Keratinocyte (primary cell): ENCODE results near the gene AKAP8L. TPM values are rescaled to one million over a fixed set of nuclear protein-coding genes. Genes with fewer than 3 reads are reported as not detected.

Source experiments
- DNase-seq: peaks from one replicate; pipeline ENCODE4 v3.0.0-alpha.2; 2011; ENCODE audit warnings: low read depth, missing footprints, low spot score
- FAIRE-seq: peaks from 2 replicates; lab custom pipeline; 2011; peaks lifted over from hg19 to GRCh38; lab: Jason Lieb, UNC
- H2AFZ ChIP-seq: 2 replicates; pipeline ENCODE4 v1.6.0; 2012; ENCODE audit warnings: low read length, control low read depth, inconsistent platforms; ENCODE audit not compliant: control insufficient read depth
- H3K27ac ChIP-seq: 2 replicates; pipeline ENCODE4 v1.5.1; 2011; ENCODE audit warnings: low read length; ENCODE audit not compliant: control insufficient read depth, insufficient read depth
- H3K27me3 ChIP-seq: 3 replicates; pipeline ENCODE4 v1.6.0; 2011; ENCODE audit warnings: low read length; ENCODE audit not compliant: control insufficient read depth, insufficient read depth; ENCODE audit errors: extremely low read depth
- H3K36me3 ChIP-seq, 2 experiments: 2 replicates in 1 of 2; 3 replicates in 1 of 2; pipeline ENCODE4 v1.5.1; 2011; ENCODE audit warnings: low read length in 2 of 2, mild to moderate bottlenecking in 1 of 2; ENCODE audit not compliant: control insufficient read depth in 2 of 2, insufficient read depth in 2 of 2; ENCODE audit errors: extremely low read depth in 1 of 2
- H3K4me1 ChIP-seq: 3 replicates; pipeline ENCODE4 v1.5.1; 2011; ENCODE audit warnings: low read length; ENCODE audit not compliant: control insufficient read depth, insufficient read depth; ENCODE audit errors: extremely low read depth
- H3K4me2 ChIP-seq: 3 replicates; pipeline ENCODE4 v1.6.0; 2011; ENCODE audit warnings: low read depth, low read length; ENCODE audit not compliant: control insufficient read depth, insufficient read depth; ENCODE audit errors: extremely low read depth
- H3K4me3 ChIP-seq, 3 experiments: fragments of 200-600 bp in 1 of 3; sonication (generic) in 1 of 3; 2 replicates in 2 of 3; 3 replicates in 1 of 3; pipeline ENCODE4 v1.5.1; 2011 to 2016; ENCODE audit warnings: low read length in 3 of 3, mild to moderate bottlenecking in 3 of 3, control low read depth in 2 of 3, inconsistent platforms in 1 of 3, low read depth in 1 of 3, mixed read lengths in 1 of 3, mixed run types in 1 of 3, moderate library complexity in 1 of 3; ENCODE audit not compliant: control insufficient read depth in 2 of 3, insufficient read depth in 2 of 3; ENCODE audit errors: extremely low read depth in 1 of 3
- H3K79me2 ChIP-seq: 2 replicates; pipeline ENCODE4 v1.6.0; 2012; ENCODE audit warnings: low read length; ENCODE audit not compliant: control insufficient read depth, insufficient read depth
- H3K9ac ChIP-seq: 3 replicates; pipeline ENCODE4 v1.6.0; 2011; ENCODE audit warnings: low read length; ENCODE audit not compliant: control insufficient read depth, insufficient read depth; ENCODE audit errors: extremely low read depth
- H3K9me1 ChIP-seq: 3 replicates; pipeline ENCODE4 v1.6.0; 2011; ENCODE audit warnings: low read length; ENCODE audit not compliant: control insufficient read depth, insufficient read depth; ENCODE audit errors: extremely low read depth
- H3K9me3 ChIP-seq: 2 replicates; pipeline ENCODE4 v1.5.1; 2012; ENCODE audit warnings: low read depth, low read length; ENCODE audit not compliant: control insufficient read depth
- H4K20me1 ChIP-seq: 3 replicates; pipeline ENCODE4 v1.6.0; 2011; ENCODE audit warnings: low read length; ENCODE audit not compliant: control insufficient read depth, insufficient read depth; ENCODE audit errors: extremely low read depth
- EZH2 ChIP-seq: IDR thresholded peaks from one replicate; pipeline ENCODE4 v1.6.1; 2012; ENCODE audit warnings: inconsistent platforms, mild to moderate bottlenecking, low read length, moderate library complexity
- dilution Hi-C: fragments of 300-500 bp; cut with MboI; formaldehyde crosslinking; loops from one replicate; pipeline ENCODE4 v1.7.0; 2020; ENCODE audit warnings: low sequenced_read_pairs; ENCODE audit not compliant: extremely low pct_ligation_motif_present
- polyA plus RNA-seq, 5 experiments: library from polyadenylated mRNA; depleted of rRNA in 3 of 5; stranded (reverse) in 3 of 5; stranded (forward) in 1 of 5; unstranded in 1 of 5; fragments of >200 nt; gene quantifications; 1 replicate in 1 of 5; 2 replicates in 3 of 5; 3 replicates in 1 of 5; pipeline versions ENCODE4 v1.2.1 to v1.2.3, GENCODE V29; 2011 to 2012; ENCODE audit warnings: missing spikeins in 2 of 5, low read depth in 1 of 5, low replicate concordance in 1 of 5
- TF ChIP-seq, protein P1 (sequence below), 3 experiments: IDR thresholded peaks in 1 of 3; conservative IDR thresholded peaks in 1 of 3; optimal IDR thresholded peaks in 1 of 3; 2 replicates in 2 of 3; 3 replicates in 1 of 3; pipeline versions ENCODE3 to v1.5.1; 2011; ENCODE audit warnings: low read length in 3 of 3, mild to moderate bottlenecking in 3 of 3, moderate library complexity in 2 of 3, control low read depth in 1 of 3, inconsistent platforms in 1 of 3; ENCODE audit not compliant: insufficient read depth in 2 of 3; ENCODE audit errors: extremely low read depth in 1 of 3

The AKAP8L gene
- polyA plus RNA-seq, 1 donor (not counting 4 experiments of a cell fraction or from before 2014, with no cell fraction given) = 48.2 TPM

DNA sequence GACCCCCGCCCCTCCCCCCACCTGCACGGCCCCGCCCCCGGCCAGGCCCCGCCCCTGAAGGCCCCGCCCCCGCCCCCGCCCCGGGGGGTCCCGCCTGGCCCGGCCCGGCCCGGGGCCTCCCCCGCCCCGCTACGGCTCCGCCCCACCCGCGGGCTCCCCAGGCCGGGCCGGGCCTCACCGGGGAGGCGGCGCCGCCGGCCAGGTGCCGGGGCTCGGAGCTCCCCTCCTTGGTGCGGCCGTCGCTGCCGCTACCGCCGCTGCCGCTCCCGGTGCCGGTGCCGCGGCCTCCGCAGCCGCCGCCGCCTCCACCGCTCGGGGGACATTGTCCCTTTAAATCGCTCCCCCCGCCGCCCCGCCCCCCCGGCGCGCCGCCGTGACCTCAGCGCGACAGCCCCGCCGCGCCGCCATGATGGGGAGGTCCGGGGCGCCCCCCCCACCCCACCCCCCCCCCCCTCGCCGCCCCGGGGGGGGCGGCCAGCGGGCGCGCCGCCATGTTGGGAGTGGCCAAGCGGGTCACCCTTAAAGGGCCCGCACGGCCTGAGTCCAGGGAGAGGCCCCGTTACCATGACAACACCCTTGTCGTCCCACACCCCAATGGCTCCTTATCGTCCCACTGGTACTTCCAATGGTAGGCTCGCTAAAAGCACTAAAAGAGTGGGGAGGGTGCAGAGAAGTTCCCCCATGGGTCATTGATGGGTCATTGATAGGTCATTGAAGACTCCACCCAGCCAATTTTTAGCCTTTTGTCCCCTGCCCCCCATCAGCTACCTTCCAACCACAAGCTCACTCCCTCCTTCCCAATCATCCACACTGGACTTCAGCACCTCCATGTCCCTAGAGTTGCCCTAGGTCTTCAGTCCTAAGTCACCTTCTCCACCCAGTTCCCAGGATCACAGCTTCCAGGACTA is 31.1 kb upstream of the AKAP8L start, which contains the start of gene WIZ:
Gene WIZ (minus strand): TSS at position 337 of the 908 bp plus-strand sequence. CDS start 1,649 bp downstream, outside the sequence.
- TF ChIP-seq, protein P1, sequence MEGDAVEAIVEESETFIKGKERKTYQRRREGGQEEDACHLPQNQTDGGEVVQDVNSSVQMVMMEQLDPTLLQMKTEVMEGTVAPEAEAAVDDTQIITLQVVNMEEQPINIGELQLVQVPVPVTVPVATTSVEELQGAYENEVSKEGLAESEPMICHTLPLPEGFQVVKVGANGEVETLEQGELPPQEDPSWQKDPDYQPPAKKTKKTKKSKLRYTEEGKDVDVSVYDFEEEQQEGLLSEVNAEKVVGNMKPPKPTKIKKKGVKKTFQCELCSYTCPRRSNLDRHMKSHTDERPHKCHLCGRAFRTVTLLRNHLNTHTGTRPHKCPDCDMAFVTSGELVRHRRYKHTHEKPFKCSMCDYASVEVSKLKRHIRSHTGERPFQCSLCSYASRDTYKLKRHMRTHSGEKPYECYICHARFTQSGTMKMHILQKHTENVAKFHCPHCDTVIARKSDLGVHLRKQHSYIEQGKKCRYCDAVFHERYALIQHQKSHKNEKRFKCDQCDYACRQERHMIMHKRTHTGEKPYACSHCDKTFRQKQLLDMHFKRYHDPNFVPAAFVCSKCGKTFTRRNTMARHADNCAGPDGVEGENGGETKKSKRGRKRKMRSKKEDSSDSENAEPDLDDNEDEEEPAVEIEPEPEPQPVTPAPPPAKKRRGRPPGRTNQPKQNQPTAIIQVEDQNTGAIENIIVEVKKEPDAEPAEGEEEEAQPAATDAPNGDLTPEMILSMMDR (optimal IDR thresholded peaks at IDR 0.05 in 1 of 3, IDR thresholded peaks at IDR 0.05 in 1 of 3, conservative IDR thresholded peaks at IDR 0.05 in 1 of 3; ENCODE audit: extremely low read depth in 1 of 3, insufficient read depth in 2 of 3, low read length in 3 of 3) = no peak
- TF ChIP-seq EZH2 = no peak
- Histone ChIP-seq H3K9me3 (no peaks in the 10 kb centered on the region), H3K79me2 (no peaks in the 10 kb centered on the region), H3K27ac (no peak within 1 kb of the TSS), H3K9ac (peak within 1 kb of the TSS; percentile 33), H3K4me2 (peak within 1 kb of the TSS; percentile 73), H3K4me3 (peak within 1 kb of the TSS; percentile 54 to 56 (median 55)), H3K36me3 (no peaks in the 10 kb centered on the region), H3K27me3 (peaks cover 25% of the 10 kb centered on the region), H2AFZ (peak within 1 kb of the TSS; percentile 81), H3K9me1 (no peaks in the 10 kb centered on the region), H4K20me1 (no peaks in the 10 kb centered on the region), H3K4me1 (peaks cover 3% of the 10 kb centered on the region)
- peak; percentile 78 for FAIRE-seq
- dilution Hi-C loops = no loop called here
- no peak for DNase-seq

DNA sequence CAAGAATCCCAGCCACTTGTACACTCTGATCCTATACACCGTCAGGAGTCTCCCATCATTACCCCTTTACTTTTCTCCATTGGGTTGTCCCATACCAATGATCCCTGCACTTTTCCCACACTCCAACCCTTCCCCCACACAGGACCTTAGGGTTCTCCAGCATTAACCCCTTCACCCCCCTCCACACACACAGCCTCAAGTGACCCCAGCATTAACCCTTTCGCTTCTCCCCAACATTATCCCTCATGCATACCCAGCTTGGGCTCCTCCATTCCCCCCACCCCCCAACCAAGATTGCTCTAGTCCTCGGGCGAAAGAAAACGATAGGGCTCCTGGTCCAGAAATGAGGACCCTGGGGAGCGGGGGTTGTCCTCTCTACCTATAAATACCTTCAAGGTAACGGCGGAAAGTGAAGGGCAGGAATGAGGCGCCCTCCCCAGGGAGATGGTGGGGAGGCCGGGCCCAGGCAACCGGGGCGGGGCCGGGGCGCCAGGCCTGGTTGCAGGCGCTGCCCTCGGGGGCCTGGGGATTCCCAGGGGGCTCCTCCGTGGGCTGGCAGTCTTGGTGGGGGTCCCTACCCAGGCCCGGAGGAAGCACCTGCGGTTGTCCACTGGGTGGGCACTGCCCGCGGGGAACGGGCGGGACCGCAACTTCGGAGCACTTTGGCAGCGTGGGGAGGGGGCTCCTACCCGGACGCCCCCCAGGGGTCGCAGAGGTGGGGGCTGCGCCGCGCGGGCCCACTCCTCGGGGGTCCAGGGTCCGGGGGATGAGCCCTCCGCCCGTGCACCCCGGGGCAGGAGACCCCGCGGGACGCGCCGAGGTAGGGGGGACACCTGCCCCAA is 30.2 kb upstream of the AKAP8L start:
- DNase-seq (no peak), FAIRE-seq (no peak)
- Histone ChIP-seq H2AFZ (peak overlapping the region; percentile 60), H3K27me3 (peaks cover 16% of the 10 kb centered on the region), H3K9ac (peak overlapping the region; percentile 33), H3K4me1 (peaks cover 3% of the 10 kb centered on the region), H3K36me3 (no peaks in the 10 kb centered on the region), H3K4me3 (peak overlapping the region; percentile 54 to 56 (median 55)), H3K27ac (no peak overlapping the region), H3K9me3 (no peaks in the 10 kb centered on the region), H3K4me2 (peak overlapping the region; percentile 66), H4K20me1 (no peaks in the 10 kb centered on the region), H3K79me2 (no peaks in the 10 kb centered on the region), H3K9me1 (no peaks in the 10 kb centered on the region)
- dilution Hi-C loops = no loop called here
- no peak for TF ChIP-seq EZH2
- TF ChIP-seq, protein P1 (optimal IDR thresholded peaks at IDR 0.05 in 1 of 3, IDR thresholded peaks at IDR 0.05 in 1 of 3, conservative IDR thresholded peaks at IDR 0.05 in 1 of 3; ENCODE audit: extremely low read depth in 1 of 3, insufficient read depth in 2 of 3, low read length in 3 of 3) = no peak
